GM19043 (cell line): Measurements from ENCODE around the gene LGALS7.
"Not testable (repeated sequence)": the region's sequence is repeated elsewhere in the genome, so short reads cannot be mapped to it uniquely, and the experiment has no call there.

Experiments used
- ATAC-seq: cut with Tn5 transposase; IDR thresholded peaks from one replicate; pipeline ENCODE4 v1.9.1; 2021; ENCODE audit warnings: low read depth; ENCODE audit not compliant: unreplicated experiment

The LGALS7 gene

DNA sequence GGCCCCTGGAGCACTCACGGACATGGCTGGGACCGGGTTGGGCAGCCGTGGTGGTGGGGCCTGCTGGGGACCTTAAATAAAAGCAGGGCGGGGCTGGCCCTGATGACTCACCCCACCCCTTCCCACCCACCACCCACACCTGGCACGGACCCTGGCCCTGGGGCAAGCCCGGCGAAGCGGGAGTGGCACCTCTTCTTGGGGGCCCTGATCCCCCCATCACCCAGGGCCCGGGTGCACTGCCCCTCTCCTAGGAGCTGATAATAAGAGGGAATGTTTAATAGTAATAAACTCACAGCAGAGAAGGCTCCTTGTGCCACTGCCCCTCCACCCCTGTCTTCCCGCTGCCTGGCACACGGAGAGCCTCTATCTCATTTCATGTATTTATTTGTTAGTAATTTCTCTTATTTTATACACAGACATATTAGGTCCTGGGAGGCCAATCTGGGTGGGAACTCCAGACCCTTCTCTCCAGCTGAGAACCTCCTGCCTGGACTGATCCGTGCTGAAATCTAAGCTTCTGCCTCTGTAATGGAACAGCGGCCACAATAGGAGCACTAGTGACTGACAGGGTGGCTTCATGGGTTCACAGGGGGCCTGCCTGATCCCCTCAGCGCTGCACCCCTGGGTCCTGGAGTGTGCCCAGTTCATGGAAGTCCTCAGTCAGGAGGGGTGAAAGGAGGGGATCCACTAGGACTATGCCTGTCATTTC, at the start of gene LGALS7:
LGALS7 (minus strand) TSS at position 49 of the 709 bp plus-strand sequence; CDS start at position 24, 25 bp downstream.
- ATAC-seq: no peak

DNA sequence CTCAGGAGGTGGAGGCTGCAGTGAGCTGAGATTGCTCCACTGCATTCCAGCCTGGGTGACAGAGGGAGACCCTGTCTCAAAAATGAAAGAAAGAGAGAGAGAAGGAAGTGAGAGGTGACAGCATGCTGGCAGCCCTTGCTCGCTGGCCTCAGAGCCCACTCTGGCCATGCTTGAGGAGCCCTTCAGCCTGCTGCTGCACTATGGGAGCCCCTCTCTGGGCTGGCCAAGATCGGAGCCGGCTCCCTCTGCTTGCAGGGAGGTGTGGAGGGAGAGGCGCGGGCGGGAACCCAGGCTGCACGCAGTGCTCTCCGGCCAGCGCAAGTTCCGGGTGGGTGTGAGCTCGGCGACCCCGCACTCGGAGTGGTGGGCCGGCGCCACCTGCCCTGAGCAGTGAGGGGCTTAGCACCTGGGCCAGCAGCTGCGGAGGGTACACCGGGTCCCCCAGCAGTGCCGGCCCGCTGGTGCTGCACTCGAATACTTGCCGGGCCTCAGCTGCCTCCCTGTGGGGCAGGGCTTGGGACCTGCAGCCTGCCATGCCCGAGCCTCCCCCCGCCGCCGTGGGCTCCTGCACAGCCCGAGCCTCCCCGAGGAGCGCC, 48.0 kb upstream of the LGALS7 start:
- ATAC-seq: not testable (repeated sequence)

- no peak for ATAC-seq
These were observed 46.1 kb upstream of the LGALS7 start for GRCh38 chr19:38819231-38819920.

DNA sequence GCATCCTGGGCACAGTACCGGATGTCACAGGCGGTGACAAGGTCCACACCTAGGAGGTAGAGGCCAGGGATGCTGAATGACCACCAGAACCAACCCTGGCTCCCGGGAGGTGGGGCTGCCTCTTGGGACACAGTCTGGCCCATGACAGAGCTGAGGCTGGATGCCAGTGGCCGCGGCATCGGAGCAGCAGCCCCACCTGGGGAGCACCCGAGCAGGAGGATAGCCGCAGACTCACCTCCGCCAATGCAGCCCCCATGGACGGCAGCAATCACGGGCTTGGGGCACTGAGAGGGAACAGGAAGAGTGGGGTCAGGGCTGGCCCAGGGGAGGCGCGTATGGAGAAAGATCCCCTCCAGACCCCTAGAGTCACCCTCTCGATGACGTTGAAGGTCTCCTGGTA, 43.8 kb upstream of the LGALS7 start:
- ATAC-seq: no peak

GRCh38 chr19:38816131-38816750, 42.9 kb upstream of the LGALS7 start:
- no peak for ATAC-seq

GRCh38 chr19:38815059-38816001, 42.0 kb upstream of the LGALS7 start:
- no peak for ATAC-seq

GRCh38 chr19:38813932-38814331, 40.6 kb upstream of the LGALS7 start:
- not testable (repeated sequence) for ATAC-seq

GRCh38 chr19:38813323-38813722, 40.0 kb upstream of the LGALS7 start:
- ATAC-seq: no peak

GRCh38 chr19:38812841-38813320, 39.6 kb upstream of the LGALS7 start, which contains the start of gene LGALS4:
Gene LGALS4, minus strand, starts transcription at chr19:38812945. Its CDS starts 59 bp downstream, at chr19:38812886.
- no peak for ATAC-seq

DNA sequence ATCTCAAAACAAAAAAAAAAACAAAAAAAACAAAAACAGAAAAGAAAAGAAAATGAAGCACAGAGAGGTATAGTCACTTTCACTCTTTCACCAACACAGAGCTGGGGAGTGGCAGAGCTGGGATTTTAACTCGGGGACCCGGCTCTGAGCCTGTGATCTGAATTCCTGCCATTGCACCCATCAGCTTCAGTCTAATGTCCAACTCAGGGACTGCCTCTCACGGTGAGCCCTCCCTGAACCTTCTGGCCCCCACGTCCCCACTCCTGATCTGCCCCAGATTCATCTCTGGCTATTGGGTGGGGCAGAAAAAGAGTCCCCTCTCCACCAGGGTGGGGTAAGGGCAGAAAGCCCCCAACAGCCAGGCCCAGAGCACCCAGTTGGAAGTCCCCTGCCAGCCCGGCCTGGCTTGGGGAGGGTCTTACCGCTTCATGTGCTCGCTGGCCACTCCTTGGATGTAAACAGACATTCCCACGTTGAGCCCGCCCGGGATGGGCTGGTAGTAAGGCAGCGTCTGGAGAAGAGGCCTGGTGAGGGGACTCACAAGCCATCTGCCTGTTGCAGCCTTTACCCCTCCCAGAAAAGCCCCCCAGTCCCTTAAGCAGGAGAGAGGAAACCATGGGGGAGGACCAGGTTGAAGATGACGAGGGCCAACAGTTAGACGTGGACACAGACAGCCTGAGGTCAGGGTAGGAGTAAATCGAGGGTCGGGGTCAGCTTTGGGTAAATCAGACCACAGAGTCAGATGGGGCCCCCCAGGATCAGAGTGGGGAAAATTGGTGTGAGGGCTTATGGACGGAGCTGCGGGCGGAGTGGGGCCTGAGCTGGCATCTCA, 38.9 kb upstream of the LGALS7 start:
- ATAC-seq: no peak

DNA sequence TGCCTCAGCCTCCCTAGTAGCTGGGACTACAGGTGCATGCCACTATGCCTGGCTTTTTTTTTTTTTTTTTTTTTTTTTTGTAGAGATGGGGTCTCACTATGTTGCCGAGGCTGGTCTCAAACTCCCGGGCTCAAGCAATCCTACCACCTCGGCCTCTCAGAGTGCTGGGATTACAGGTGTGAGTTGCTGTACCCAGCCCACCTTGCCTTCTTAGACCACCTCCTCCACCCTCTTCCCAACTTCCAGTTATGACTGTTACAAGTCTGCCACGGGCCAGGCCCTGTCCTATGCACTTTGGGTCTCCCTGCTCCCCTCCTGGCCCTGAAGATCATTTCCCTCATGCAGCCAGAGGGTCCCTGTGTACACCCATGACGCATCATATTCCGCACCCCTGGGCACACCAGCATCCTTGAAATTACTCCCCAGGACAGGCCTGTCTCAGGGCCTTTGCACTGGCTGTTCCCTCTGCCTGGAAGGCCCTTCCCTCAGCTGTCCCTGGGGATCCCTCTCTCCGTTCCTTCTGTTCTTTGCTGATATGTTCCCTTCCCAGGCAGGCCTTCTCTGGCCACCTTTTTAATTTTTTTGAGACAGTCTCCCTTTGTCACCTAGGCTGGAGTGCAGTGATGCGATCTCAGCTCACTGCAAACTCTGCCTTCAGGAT, 36.4 kb upstream of the LGALS7 start:
- ATAC-seq: no peak

DNA sequence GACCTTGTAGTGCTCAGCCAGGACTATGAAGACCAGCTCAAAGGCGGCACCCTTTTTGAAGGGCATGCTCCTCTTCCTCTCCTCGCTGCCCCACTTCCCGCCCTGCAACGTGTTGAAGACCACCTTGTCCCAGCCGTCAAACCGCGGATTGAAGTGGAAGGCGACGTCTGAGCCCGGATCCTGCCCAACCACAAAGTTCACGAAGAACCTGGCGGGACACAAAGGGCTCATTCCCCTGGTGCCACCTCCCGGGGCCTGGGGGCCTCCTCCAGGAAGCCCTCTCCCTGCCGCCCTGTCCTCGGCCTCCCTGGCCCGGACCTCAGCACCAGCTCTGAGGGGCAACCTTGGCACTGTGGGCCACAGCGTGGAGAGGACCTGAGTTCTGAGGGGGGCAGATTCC, 35.4 kb upstream of the LGALS7 start:
- ATAC-seq: no peak

DNA sequence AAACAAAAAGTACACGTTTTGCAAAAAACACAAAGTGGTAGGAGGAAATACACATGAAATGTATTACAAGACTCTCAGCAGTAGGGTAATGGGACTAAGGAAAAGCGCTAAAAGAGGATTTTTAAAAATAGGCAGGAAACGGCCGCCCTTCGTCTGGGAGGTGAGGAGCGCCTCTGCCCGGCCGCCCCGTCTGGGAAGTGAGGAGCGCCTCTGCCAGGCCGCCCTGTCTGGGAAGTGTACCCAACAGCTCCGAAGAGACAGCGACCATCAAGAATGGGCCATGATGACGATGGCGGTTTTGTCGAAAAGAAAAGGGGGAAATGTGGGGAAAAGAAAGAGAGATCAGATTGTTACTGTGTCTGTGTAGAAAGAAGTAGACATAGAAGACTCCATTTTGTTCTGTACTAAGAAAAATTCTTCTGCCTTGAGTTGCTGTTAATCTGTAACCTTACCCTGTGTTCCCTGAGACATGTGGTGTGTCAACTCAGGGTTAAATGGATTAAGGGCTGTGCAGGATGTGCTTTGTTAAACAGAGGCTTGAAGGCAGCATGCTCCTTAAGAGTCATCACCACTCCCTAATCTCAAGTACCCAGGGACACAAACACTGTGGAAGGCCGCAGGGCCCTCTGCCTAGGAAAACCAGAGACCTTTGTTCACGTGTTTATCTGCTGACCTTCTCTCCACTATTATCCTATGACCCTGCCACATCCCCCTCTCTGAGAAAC, 34.2 kb upstream of the LGALS7 start:
- not testable (repeated sequence) for ATAC-seq

DNA sequence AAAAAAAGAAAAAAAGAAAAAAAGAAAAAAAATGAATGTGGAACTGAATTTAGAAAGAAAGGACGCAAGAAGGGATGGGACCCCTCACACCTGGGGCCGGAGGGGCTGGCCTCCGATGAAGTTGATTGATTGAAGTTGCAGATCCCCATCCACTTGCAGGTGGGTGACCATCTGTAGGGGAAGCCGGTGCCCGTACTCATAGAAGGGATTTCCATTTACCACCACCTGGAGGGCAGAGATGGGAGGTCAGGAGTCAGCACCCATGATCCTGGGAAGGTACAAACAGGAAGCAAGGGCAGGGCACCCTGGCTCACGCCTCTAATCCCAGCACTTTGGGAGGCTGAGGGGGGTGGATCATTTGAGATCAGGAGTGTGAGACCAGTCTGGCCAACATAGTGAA, 33.1 kb upstream of the LGALS7 start:
- ATAC-seq: no peak

- no peak for ATAC-seq
These were observed 31.9 kb upstream of the LGALS7 start for GRCh38 chr19:38805180-38805579.

DNA sequence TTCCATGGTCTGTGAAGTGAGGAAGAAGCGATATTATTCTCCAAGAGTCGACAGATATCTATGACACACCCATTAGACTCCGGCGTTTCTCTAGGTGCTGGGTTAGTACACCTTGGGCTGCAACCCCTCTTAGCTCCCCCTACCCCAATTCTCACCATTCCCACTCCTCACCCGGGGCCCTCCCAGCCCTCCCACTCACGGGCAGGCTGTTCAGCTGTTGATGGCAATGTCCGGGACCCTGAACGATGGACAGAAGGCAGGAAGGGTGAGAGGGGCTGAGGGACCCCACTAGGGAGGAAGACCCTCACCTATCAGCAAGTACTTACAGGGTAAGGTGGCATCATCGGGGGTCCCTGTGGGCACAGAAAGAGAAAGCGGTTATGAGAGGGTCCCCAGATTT, 30.2 kb upstream of the LGALS7 start:
- ATAC-seq: no peak

GRCh38 chr19:38801359-38802095, 28.2 kb upstream of the LGALS7 start:
- ATAC-seq: no peak
